ENCODE data around the gene DOK6. TPM values are rescaled to one million over a fixed set of nuclear protein-coding genes. Genes with fewer than 3 reads are reported as not detected.

DOK6 gene
- polyA plus RNA-seq, 3 donors = 17.1 to 21.7 (median 19.1) TPM

DNA sequence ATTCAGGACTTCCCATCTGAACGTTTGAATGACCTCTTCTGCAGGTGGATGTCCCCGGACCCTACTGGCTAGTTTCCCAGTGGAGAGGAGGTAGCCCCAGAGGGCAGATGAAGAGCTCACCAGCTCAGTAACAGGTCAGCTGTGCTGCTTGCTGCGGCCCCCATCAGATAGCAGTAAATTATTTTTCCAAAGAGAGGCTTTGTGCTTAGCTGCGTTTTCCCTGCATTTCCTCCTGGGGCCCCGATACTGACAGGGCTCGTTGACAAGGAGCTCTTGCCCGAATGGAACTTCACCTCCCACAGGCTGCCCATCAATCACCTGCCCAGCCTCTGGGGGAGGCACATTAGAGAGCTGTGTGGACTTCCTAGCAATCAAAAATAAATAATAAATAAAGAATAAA is 185.8 kb downstream of the DOK6 start:
- peak in 1 of 11 donors; percentile 14 for DNase-seq (ENCODE audit: extremely low read depth in 1 of 11, low read depth in 9 of 11, low spot score in 4 of 11)

DNA sequence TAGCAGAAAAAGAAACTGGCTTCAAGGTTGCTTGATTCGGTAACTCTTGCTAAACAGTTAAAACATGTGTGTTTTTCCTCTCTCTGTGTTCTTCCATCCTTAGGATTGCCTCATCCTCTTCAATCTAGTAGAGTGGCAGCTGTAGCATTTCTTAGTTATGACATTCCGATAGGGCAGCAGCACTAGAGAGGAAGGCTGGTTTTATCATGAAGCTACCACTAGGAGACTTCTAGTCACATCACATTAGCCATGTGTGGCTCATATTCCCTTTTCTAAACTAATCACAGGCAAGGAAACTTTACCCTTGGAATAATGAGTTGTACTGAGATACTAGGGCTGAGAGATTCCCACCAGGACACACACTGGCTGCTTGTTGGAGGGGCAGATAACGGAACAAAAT is 187.6 kb downstream of the DOK6 start:
- no peak for DNase-seq (ENCODE audit: extremely low read depth in 1 of 11, low read depth in 9 of 11, low spot score in 4 of 11)

DNA sequence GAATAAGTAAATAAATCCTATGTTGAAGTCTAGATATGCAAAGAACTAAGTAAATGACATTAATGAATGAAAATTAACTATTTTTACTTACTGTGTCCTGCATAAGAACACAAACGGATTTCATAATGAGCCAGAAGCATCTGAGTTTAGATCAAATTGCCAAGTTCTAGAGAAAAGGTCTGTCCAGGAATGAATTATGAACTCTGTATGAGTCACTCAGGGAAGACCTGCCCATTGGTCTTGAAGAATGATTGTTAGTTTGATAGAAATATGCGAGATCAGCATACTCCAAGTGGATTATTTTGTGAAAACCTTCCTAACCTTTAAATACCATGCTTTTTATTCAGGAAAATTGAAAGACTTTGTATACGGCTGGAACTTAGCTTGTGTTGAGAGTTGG is 189.5 kb downstream of the DOK6 start:
- DNase-seq (ENCODE audit: extremely low read depth in 1 of 11, low read depth in 9 of 11, low spot score in 4 of 11) = no peak

DNA sequence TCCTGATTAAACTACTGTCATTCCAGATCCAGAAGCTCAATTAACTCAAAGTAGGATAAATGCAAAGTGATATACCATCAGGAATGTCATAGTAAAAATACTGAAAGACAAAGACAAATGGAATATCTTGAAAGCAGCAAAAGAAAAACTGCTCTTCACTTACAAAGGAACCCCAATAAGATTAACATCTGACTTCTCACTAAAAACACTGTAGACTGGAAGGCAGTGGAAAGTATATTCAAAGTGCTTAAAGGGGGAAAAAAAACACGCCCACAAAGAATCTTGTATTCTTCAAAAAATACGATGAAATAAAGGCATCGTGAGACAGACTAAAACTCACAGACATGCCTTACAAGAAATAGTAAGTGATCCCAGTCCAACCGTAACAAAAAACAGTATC is 195.7 kb downstream of the DOK6 start:
- no peak for DNase-seq (ENCODE audit: extremely low read depth in 1 of 11, low read depth in 9 of 11, low spot score in 4 of 11)

DNA sequence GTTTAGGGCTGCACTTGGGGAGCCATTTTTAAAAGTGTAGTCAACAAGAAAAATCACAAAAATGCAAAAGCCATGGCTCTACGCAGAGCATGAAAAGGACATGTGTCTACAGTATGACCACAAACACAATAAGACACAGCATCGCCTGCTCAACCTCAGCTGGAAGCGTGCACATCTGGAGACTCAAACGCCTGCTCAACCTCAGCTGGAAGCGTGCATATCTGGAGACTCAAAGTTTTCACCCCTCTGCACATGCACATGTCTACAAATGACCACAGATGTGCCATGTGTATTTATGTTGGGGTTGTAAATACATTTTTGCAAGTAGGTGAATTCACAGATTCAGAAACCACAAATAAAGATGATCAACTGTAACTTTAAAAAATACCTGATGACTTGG is 196.9 kb downstream of the DOK6 start:
- no peak for DNase-seq (ENCODE audit: extremely low read depth in 1 of 11, low read depth in 9 of 11, low spot score in 4 of 11)

DNA sequence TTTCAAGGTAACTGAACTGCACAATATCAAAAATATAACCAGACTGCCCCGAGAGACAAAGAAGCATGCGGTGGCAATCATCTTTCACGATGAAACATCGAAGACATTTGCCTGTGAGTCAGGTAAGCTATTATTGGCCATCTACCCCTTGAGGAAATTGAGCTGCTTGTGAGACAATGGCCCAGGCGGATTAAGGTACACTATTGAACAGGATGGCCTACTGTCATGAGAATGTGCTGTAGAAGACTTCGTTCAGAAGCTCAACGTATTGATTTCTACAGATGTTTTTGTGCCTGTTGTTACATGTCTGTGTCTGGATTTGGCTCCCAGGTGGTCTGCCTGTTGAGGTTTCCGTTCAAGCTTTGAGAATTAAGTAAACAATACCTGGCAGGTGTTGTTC is 198.7 kb downstream of the DOK6 start:
- DNase-seq (ENCODE audit: extremely low read depth in 1 of 11, low read depth in 9 of 11, low spot score in 4 of 11) = no peak

DNA sequence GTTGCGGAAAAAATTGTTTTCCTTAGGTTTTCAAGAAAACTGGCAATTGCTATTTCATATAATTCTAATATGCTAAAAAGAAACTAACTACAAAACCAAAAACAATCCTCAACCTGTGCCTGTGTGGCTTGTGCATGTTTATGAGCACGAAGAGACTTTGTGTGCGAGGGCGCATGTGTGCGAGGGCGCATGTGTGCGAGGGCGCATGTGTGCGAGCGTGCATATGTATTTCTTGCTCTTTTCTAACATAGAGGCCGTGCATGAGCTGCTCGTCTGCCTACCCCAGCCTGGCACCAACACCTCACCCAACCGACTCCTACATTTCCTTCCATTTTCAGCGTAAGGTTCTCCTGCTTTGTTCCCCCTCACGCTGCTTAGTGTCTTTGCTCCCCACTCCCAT is 211.6 kb downstream of the DOK6 start:
- DNase-seq (ENCODE audit: extremely low read depth in 1 of 11, low read depth in 9 of 11, low spot score in 4 of 11) = no peak

DNA sequence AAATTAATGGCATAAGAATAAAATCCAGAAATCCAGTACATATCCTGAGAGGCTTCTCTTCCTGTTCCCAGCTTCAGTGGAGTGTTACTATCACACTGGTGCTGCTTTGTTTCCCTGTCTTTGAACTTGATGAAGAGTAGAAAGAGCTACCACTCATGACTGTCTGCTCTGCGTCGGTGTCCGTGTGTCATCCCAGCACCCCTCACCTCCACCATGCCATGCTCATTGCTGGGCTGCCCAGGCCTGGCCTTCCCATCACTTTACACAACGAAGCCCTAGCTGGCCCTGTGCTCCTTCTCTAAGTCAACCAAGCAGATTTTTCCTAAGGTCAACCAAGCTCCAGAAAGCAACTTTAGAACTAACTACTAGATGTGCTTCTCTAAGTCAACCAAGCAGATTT is 215.4 kb downstream of the DOK6 start:
- DNase-seq (ENCODE audit: extremely low read depth in 1 of 11, low read depth in 9 of 11, low spot score in 4 of 11) = no peak

DNA sequence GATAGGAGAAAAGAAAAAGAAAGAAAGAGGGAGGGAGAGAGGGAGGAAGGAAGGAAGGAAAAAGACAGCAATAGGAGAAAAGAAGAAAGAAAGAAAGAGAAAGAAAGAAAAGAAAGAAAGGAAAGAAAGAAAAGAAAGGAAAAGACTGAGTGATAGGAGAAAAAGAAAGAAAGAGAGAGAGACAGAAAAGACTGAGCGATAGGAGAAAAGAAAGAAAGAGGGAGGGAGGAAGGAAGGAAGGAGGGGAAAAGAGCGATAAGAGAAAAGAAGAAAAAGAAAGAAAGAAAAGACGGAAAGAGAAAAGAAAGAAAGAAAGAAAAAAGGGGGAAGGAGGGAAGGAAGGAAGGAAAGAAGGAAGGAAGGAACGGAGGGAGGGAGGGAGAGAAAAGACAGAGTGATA is 216.7 kb downstream of the DOK6 start:
- no peak for DNase-seq (ENCODE audit: extremely low read depth in 1 of 11, low read depth in 9 of 11, low spot score in 4 of 11)

DNA sequence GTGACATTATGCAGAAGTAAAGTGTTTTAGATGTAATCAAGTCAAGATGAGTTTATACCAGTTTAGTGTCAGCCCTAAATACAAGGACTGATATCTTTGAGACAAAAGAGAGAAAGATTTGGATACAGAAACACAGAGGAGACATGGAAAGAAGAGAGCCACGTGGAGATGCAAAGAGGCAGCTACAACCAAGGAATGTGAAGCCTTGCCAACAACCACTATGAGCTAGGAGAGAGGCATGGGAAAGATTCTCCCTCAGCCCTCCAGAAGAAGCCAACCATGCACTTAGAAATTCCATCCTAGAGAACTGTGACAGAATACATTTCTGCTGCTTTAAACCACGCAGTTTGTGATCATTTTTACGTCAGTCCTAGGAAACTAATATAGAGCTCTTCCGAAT is 217.2 kb downstream of the DOK6 start:
- DNase-seq (ENCODE audit: extremely low read depth in 1 of 11, low read depth in 9 of 11, low spot score in 4 of 11) = no peak

DNA sequence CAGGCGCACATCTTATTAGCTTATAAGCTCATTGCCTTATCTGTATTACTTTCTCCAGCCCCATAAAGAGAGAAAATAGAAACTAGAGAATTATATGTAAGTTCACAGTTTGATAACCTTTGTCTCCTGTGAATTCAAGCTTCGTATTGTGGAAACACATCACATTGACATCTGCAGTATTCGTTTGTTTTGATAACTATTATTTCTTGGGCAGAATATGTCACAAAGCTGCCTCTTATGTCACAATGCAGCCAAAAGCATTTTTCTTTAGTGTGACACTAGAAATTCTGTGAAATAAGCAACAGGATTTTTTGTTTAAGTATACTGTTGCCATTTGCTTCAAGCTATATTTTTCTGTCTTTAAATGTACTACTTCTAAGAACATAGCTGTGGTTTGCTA is 221.5 kb downstream of the DOK6 start:
- peak in 8 of 11 donors; percentile 7 to 37 (median 23) for DNase-seq (ENCODE audit: extremely low read depth in 1 of 11, low read depth in 9 of 11, low spot score in 4 of 11)

DNA sequence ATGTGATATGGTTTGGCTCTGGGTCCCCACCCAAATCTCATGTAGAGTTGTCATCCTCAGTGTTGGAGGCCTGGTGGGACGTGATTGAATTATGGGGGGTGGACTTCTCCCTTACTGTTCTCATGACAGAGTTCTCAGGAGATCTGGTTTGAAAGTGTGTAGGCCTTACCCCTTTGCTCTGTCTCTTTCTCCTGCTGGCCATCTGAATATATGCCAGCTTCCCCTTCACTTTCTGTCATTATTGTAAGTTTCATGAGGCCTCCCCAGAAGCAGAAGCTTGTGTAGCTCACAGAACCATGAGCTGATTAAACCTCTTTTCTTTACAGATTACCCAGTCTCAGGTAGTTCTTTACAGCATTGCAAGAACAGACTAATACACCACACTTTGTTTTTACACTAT is 222.3 kb downstream of the DOK6 start:
- DNase-seq (ENCODE audit: extremely low read depth in 1 of 11, low read depth in 9 of 11, low spot score in 4 of 11) = no peak

DNA sequence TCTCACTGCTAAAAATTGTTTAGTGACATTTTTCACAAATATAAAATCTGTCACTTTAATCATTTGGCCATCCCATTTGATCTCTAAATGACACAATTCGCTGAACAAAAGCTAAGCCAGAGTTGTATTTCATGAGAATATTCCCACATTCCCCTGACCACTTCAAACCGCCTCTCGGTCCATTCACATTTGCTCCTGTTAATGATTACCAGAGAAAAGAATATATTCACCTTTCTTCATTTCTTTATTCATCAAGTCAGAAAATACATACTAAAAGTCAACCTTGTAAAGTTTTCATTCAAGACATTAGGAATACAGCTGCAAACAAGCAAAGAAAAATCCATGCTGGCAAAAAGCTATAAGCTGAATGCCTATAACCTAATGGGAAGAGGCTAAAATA is 225.5 kb downstream of the DOK6 start:
- no peak for DNase-seq (ENCODE audit: extremely low read depth in 1 of 11, low read depth in 9 of 11, low spot score in 4 of 11)

DNA sequence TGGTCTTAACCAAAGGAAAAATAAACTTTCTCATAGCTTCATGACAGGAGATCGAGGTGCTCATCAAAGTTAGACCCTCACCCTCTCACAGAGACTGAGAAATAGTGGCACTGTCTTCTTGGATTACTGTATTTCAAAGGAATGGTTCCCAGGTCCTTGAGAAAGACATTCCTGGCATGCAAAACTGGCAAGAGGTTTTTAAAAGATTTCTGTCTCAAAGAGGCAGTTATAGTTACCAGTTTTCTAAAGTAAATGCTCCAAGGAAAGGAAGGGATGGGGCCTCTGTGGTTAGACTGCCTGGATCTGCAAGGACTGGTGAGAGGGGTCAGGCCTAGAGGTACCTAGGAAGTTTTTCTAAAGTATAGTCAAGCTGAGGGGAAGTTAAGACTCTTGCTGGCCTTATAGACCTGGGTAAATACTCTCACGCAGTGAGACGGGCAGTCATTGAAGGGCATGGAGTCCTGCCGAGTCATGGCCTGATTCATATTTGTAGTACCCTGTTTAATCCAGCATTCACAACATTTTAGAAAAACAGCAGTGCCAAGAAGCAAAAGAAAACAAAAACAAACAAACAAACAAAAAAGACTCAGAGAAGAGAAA is 226.1 kb downstream of the DOK6 start:
- DNase-seq (ENCODE audit: extremely low read depth in 1 of 11, low read depth in 9 of 11, low spot score in 4 of 11) = no peak

DNA sequence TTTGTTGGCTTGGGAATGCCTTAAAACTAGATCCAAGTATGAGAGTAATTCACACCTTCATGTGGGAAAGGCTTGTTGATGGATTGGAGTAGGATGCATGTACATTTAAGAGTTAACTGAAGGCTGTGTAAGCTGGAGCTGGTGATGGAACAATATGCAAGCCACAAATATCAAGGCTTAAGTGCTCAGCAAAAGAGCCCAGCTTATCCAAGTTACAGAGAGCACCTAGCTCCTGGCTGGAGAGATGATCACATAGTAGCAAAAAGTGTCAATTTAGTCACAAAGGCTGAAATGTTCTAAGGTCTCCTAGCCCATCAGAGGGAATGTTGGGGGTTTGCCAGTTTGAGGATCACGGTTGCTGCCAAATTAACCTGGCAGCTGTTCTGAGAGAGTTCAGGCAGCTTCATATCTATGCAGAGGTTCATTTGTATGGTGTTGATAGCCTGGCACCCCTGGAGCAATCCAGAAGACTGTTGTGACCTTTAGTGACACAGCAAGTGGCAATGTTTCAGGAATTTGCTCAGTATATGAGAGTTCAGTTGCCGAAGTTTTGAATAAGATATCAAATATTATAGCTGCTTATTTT is 228.2 kb downstream of the DOK6 start:
- no peak for DNase-seq (ENCODE audit: extremely low read depth in 1 of 11, low read depth in 9 of 11, low spot score in 4 of 11)

DNA sequence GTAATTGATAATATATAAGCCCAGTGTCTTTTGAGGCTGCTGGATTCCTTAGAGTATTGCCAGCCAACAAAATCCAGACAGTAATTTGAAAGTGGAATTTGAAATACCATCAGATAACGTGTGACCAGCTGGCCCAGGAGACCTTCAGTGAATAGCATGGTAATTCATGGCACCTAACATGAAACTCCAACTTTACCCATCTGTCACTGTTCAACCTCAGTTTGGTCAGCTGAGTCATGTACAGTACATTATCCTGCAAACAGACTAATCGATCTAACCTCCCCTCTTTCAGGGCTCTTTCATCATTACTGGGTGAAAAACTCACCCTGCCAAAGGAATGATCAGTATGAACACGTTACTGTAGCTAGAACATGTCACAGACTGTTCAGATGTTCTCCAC is 230.6 kb downstream of the DOK6 start:
- DNase-seq (ENCODE audit: extremely low read depth in 1 of 11, low read depth in 9 of 11, low spot score in 4 of 11) = no peak

DNA sequence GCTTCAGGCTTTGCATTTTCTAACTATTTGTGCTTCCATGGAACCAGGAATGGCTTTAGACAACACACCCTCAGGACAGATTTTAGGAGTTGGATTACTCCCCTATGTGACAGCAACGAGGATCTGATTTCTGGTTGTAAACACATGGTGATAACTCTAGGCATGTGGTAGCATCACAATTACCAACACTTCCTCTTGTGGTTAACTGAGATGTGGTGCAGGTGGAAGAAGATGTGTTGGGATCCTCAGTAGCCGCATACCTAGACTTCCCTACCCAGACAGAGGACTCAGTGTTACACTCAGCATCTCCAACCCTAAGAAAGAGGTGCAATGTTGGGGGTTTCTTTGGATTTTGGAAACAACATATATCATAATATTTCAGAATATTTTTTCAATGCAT is 234.8 kb downstream of the DOK6 start:
- no peak for DNase-seq (ENCODE audit: extremely low read depth in 1 of 11, low read depth in 9 of 11, low spot score in 4 of 11)

DNA sequence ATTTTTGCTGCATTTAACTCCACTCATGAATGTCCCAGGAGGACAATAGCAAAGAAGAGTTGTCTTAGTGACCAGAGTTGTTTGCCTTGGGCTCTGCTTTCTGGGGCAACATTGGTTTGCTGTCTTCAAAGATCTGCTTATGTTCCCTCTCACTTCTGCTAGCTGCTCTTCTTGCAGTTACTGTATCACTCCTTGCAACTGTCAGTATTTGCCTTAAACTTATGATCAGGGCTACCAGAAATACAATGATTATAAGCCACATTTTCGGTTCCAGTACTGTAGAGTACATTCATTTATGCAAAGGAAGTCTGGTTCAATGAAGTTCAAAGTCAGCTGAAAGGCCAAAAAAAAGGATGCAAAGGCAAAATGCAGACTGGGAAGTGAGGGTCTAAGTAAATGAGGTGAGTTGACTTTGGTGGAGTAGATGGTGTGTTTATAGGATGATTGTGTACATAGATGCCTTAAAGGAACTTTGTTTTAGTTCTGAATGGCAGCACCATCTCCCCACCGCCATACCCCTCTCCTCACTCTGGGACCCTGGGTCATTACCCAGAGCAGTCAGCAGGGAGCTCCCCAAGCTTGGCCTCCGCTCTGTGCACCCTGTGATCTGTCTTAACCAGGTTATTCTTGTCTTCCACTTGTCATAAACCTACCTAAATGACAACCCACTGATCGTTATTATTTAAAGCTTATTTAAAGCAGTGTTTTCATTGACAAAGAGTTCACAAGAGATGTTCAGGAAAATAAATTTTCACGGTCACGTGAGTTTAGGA is 236.0 kb downstream of the DOK6 start:
- no peak for DNase-seq (ENCODE audit: extremely low read depth in 1 of 11, low read depth in 9 of 11, low spot score in 4 of 11)

DNA sequence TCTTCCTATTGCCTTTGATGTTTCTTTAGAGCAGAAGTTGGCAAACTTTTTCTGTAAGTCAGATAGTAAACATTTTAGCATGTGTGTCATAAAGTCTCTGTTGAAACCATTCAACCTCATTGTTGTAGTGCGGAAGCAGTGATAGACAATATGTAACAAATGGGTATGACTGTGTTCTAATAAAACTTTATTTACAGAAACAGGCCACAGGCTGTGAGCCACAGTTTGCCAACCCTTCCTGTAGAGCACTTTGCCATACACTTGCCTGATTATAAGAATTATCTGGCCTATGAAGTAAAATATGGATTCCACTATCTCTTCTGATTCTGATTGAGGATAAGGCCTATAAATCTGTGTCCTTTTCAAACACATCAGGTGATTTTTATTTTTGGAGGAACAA is 237.4 kb downstream of the DOK6 start:
- DNase-seq (ENCODE audit: extremely low read depth in 1 of 11, low read depth in 9 of 11, low spot score in 4 of 11) = no peak

DNA sequence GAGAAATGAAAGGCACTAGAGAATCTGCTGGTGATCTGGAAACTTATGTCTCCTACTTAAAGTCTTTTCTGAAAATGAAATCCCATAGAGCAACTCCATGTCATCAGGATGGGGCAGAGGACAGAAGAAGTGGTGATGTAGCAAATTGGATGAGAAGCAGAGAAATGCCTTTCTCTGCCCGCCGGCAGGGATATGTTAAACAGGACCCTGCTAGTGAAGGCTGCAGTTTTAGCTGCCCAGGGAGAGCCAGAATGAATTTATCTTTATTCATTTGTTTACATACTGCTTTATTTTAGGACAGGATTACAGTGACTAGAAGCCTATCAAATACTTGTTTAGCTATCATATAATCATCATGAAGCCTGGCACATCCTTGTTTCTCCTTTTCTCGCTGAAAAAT is 247.0 kb downstream of the DOK6 start:
- no peak for DNase-seq (ENCODE audit: extremely low read depth in 1 of 11, low read depth in 9 of 11, low spot score in 4 of 11)

DNA sequence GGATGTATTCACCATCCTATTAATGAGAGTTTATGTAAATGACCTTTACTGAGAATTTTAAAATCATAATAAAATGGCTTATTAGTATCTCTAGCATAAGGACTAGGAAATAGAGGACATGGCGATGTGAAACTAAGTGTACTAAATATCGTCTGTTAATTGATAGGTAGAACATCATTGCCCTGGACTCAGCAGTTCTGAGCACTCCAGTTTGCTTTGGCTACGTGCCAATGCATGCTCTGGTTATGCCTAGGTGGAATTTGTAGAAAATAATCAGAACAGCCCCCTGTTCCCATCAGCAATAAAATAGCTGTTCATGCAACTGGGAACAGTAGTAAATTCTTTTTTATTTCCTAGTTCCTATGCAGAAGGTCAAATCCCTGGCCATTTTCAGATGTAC is 247.8 kb downstream of the DOK6 start:
- DNase-seq (ENCODE audit: extremely low read depth in 1 of 11, low read depth in 9 of 11, low spot score in 4 of 11) = no peak
